Epithelial cell of alveolus of lung (primary cell): Measurements from ENCODE around the gene ARG2. TPM values are rescaled to one million over a fixed set of nuclear protein-coding genes. Genes with fewer than 3 reads are reported as not detected.

ENCODE experiments used
- total RNA-seq: library from RNA; depleted of rRNA; stranded (reverse); fragments of >200 nt; gene quantifications from 2 replicates; pipeline ENCODE4 v1.2.1, GENCODE V29; 2015

ARG2 gene
- 0.16 and 2.7 TPM in 2 replicates for total RNA-seq

DNA sequence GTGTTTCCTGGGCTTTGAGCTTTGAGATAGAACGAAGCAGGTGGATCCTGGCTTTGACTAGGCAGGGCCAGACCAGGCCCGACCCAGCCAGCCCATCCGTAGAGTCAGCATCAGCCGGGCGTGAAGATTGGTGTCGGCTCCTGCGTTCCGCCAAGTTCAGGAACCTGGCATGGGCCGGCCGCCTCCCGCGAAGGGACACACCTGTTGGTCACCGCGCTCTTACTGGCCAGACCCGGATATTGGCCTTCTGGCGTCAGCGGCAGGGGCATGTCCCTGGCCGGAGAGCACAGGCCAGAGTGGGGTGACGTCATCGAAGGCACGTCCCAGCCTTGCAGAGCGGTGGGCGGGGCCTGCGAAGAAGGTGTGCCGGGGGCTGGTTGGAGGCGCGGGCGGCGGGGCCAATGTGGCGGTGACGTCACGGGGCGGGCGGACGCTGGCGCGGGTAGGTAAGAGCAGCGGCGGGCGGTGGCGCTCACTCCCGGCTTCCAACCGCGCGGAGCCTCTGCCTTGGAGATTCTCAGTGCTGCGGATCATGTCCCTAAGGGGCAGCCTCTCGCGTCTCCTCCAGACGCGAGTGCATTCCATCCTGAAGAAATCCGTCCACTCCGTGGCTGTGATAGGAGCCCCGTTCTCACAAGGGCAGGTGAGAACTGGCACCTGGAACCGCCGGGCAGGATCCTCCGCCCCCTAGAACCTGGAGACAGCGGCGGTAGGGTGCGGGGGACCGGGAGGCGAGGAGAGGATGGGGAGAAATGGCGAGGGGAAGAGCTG, at the start of gene ARG2:
TSS of gene ARG2 (plus strand) at position 475 of the 771 bp plus-strand sequence. CDS start at position 533, 58 bp downstream.

GRCh38 chr14:67599698-67600561, 19.8 kb upstream of the ARG2 start, which contains the start of gene PIGH:
TSS of gene PIGH (minus strand) at chr14:67600268. CDS start at chr14:67600203, 65 bp downstream.

GRCh38 chr14:67674480-67675218, 54.9 kb downstream of the ARG2 start, which contains the start of gene VTI1B:
TSS of gene VTI1B (minus strand) at chr14:67674632. CDS start at chr14:67674489, 143 bp downstream.

GRCh38 chr14:67695394-67695949, 75.8 kb downstream of the ARG2 start, which contains the start of gene RDH11:
TSS of gene RDH11 (minus strand) at chr14:67695764. CDS start at chr14:67695703, 61 bp downstream.

Other genes starting within 250 kb of the ARG2 start
- gene PLEK2, start 207.8 kb upstream of the ARG2 start, total RNA-seq, result 5.0 and 30.3 TPM in 2 replicates
- gene TMEM229B, start 131.2 kb upstream of the ARG2 start, total RNA-seq, result not detected in 2 replicates
- 0.26 and 1.8 TPM in 2 replicates for gene PLEKHH1, start 86.6 kb upstream of the ARG2 start, total RNA-seq
- 10.3 and 12.1 TPM in 2 replicates for gene PIGH, start 19.7 kb upstream of the ARG2 start, total RNA-seq
- 41.1 and 78.1 TPM in 2 replicates for gene VTI1B, start 54.7 kb downstream of the ARG2 start, total RNA-seq
- gene RDH11, start 75.8 kb downstream of the ARG2 start, total RNA-seq, result 56.5 and 114 TPM in 2 replicates
- not detected in 2 replicates for gene RDH12, start 82.0 kb downstream of the ARG2 start, total RNA-seq
- gene ZFYVE26, start 196.7 kb downstream of the ARG2 start, total RNA-seq, result 8.1 and 9.5 TPM in 2 replicates
- gene RAD51B, start 199.9 kb downstream of the ARG2 start, total RNA-seq, result 10.0 and 11.9 TPM in 2 replicates